OCI-LY1 (cell line): ENCODE results near the gene DNAJC15.

Source experiments
- H2AFZ ChIP-seq: fragments of 200-600 bp; sonication (generic), shearing (Covaris generic); 2 replicates; pipeline ENCODE4 v1.6.0; 2014; ENCODE audit warnings: antibody characterized with exemption, mild to moderate bottlenecking, low read length
- H3F3A ChIP-seq: fragments of 200-600 bp; sonication (generic), shearing (Covaris generic); 2 replicates; pipeline ENCODE4 v1.6.0; 2014; ENCODE audit warnings: mild to moderate bottlenecking, antibody characterized with exemption, low read length, moderate library complexity; ENCODE audit not compliant: insufficient read depth
- H3K27ac ChIP-seq: fragments of 200-600 bp; sonication (generic); 2 replicates; pipeline ENCODE4 v1.5.1; 2014; ENCODE audit warnings: low read length, mixed run types, mild to moderate bottlenecking, low read depth; ENCODE audit not compliant: poor library complexity, severe bottlenecking
- H3K27me3 ChIP-seq: fragments of 200-600 bp; sonication (generic); 2 replicates; pipeline ENCODE4 v1.6.0; 2014; ENCODE audit warnings: antibody characterized with exemption, mild to moderate bottlenecking, low read length, moderate library complexity; ENCODE audit not compliant: insufficient read depth
- H3K36me3 ChIP-seq: fragments of 200-600 bp; sonication (generic); 2 replicates; pipeline ENCODE4 v1.6.1; 2014; ENCODE audit warnings: mild to moderate bottlenecking, antibody characterized with exemption, low read length, moderate library complexity, mixed read lengths; ENCODE audit not compliant: insufficient read depth
- H3K4me1 ChIP-seq: fragments of 200-600 bp; sonication (generic); 2 replicates; pipeline ENCODE4 v1.5.1; 2014; ENCODE audit warnings: mild to moderate bottlenecking, low read length, moderate library complexity; ENCODE audit not compliant: insufficient read depth, severe bottlenecking
- H3K4me2 ChIP-seq: fragments of 200-600 bp; sonication (generic), shearing (Covaris generic); 2 replicates; pipeline ENCODE4 v1.6.1; 2014; ENCODE audit warnings: low read length
- H3K4me3 ChIP-seq: fragments of 200-600 bp; sonication (generic); 2 replicates; pipeline ENCODE4 v1.5.1; 2014; ENCODE audit warnings: low read length, low read depth, mild to moderate bottlenecking, mixed read lengths; ENCODE audit not compliant: poor library complexity, severe bottlenecking
- H3K79me2 ChIP-seq: fragments of 200-600 bp; shearing (Covaris generic); 2 replicates; pipeline ENCODE4 v1.6.1; 2016; ENCODE audit warnings: mixed run types, low read length, mixed read lengths; ENCODE audit not compliant: insufficient read depth
- H3K9ac ChIP-seq: fragments of 200-600 bp; sonication (generic), shearing (Covaris generic); 2 replicates; pipeline ENCODE4 v1.6.1; 2014; ENCODE audit warnings: mild to moderate bottlenecking, low read length, mixed read lengths
- H3K9me2 ChIP-seq: fragments of 200-600 bp; sonication (generic), shearing (Covaris generic); 2 replicates; pipeline ENCODE4 v1.6.1; 2014; ENCODE audit warnings: low read depth, mild to moderate bottlenecking, low read length, mixed read lengths
- H3K9me3 ChIP-seq: fragments of 200-600 bp; shearing (Covaris generic); 2 replicates; pipeline ENCODE4 v1.6.1; 2014; ENCODE audit warnings: low read length, mixed read lengths
- H4K20me1 ChIP-seq: fragments of 200-600 bp; sonication (generic), shearing (Covaris generic); 2 replicates; pipeline ENCODE4 v1.6.0; 2016; ENCODE audit warnings: mild to moderate bottlenecking, low read length; ENCODE audit not compliant: insufficient read depth
- CTCF ChIP-seq: fragments of 200-600 bp; sonication (generic), shearing (Covaris generic); IDR thresholded peaks from 2 replicates; pipeline ENCODE4 v1.5.1; 2017; ENCODE audit warnings: mild to moderate bottlenecking, antibody characterized with exemption, low read length, moderate library complexity, mixed read lengths
- EZH2 ChIP-seq: fragments of 200-600 bp; sonication (generic), shearing (Covaris generic); IDR thresholded peaks from 2 replicates; pipeline ENCODE4 v1.8.0; 2017; ENCODE audit warnings: borderline replicate concordance, mixed run types, mild to moderate bottlenecking, antibody characterized with exemption, low read length, moderate library complexity, mixed read lengths

DNAJC15 gene

GRCh38 chr13:43135516-43135915, 112.1 kb downstream of the DNAJC15 start:
- no peaks in the 10 kb centered on the region for H3K27me3 ChIP-seq
- peaks cover 4% of the 10 kb centered on the region; the same call in 1 of the 2 replicates for H3F3A ChIP-seq
- peaks cover 62% of the 10 kb centered on the region for H3K4me1 ChIP-seq
- H3K4me3 ChIP-seq: no peak overlapping the region
- no peak overlapping the region for H2AFZ ChIP-seq
- TF ChIP-seq EZH2: no peak
- no peaks in the 10 kb centered on the region for H3K36me3 ChIP-seq
- no peak overlapping the region for H3K4me2 ChIP-seq
- H3K9ac ChIP-seq: no peak overlapping the region; the same call in 1 of the 2 replicates
- H3K79me2 ChIP-seq: no peaks in the 10 kb centered on the region
- H3K9me2 ChIP-seq: no peaks in the 10 kb centered on the region
- peak overlapping the region; percentile 99 for H3K27ac ChIP-seq
- H4K20me1 ChIP-seq: no peaks in the 10 kb centered on the region
- H3K9me3 ChIP-seq: no peaks in the 10 kb centered on the region

DNA sequence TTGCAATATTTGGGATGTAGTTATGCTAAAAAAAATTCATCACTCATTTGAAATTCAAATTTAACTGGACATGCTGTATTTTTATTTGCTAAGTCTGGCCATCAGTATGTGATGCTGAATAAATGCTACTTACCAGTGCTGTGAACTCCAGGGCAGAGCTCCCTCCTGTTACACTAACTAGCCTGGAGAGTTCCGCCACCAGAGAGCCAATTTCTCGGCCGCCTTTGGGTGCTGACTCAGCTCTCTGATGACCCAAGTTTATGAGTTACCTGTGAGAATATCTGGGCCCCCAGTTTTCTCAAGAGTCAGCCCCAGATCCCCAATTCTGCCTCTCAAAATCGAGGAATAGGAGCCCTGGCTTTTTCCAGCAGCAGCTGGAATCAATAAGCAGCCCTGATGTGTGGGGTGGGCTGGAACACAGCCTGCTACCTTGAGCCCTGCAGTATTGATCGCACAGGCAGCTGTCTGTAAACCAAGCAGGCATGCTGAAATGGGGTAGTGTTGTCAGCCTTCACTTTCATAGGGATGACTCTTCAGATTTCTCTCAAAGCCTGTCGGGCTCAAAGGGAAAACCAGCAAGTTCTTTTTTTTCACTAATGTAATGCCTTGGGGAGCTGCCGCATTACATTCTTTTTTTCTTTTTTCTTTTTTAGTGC, 113.7 kb downstream of the DNAJC15 start:
- Histone ChIP-seq H3K27ac (peak overlapping the region; percentile 15), H3K4me1 (peaks cover 47% of the 10 kb centered on the region), H3K27me3 (no peaks in the 10 kb centered on the region), H4K20me1 (no peaks in the 10 kb centered on the region), H3K9me2 (no peaks in the 10 kb centered on the region), H2AFZ (no peak overlapping the region), H3F3A (peaks cover 4% of the 10 kb centered on the region; the same call in 1 of the 2 replicates), H3K4me3 (no peak overlapping the region), H3K36me3 (no peaks in the 10 kb centered on the region), H3K79me2 (no peaks in the 10 kb centered on the region), H3K9ac (no peak overlapping the region), H3K9me3 (no peaks in the 10 kb centered on the region), H3K4me2 (no peak overlapping the region; the same call in 1 of the 2 replicates)
- TF ChIP-seq EZH2: no peak
- TF ChIP-seq CTCF: no peak

- H4K20me1 ChIP-seq: no peaks in the 10 kb centered on the region
- H3K4me2 ChIP-seq: no peak overlapping the region
- no peak overlapping the region for H3K4me3 ChIP-seq
- no peak overlapping the region for H3K27ac ChIP-seq
- no peaks in the 10 kb centered on the region for H3K27me3 ChIP-seq
- no peaks in the 10 kb centered on the region for H3K9me2 ChIP-seq
- TF ChIP-seq CTCF: no peak
- no peak for TF ChIP-seq EZH2
- no peaks in the 10 kb centered on the region for H3K79me2 ChIP-seq
- no peak overlapping the region for H2AFZ ChIP-seq
- no peaks in the 10 kb centered on the region for H3F3A ChIP-seq
- peaks cover 25% of the 10 kb centered on the region for H3K4me1 ChIP-seq
- no peak overlapping the region for H3K9ac ChIP-seq
- H3K9me3 ChIP-seq: no peaks in the 10 kb centered on the region
- no peaks in the 10 kb centered on the region for H3K36me3 ChIP-seq
These were observed 115.8 kb downstream of the DNAJC15 start for GRCh38 chr13:43139211-43139610.

- no peaks in the 10 kb centered on the region for H3K36me3 ChIP-seq
- H3K9me2 ChIP-seq: no peaks in the 10 kb centered on the region
- no peaks in the 10 kb centered on the region for H4K20me1 ChIP-seq
- H3K9me3 ChIP-seq: no peaks in the 10 kb centered on the region
- peaks cover 18% of the 10 kb centered on the region for H3K4me1 ChIP-seq
- H3K27me3 ChIP-seq: no peaks in the 10 kb centered on the region
- H3K9ac ChIP-seq: no peak overlapping the region
- H3K79me2 ChIP-seq: no peaks in the 10 kb centered on the region
- H3K27ac ChIP-seq: no peak overlapping the region
- no peak overlapping the region for H2AFZ ChIP-seq
- H3K4me3 ChIP-seq: no peak overlapping the region
- no peak overlapping the region for H3K4me2 ChIP-seq
- no peaks in the 10 kb centered on the region for H3F3A ChIP-seq
- no peak for TF ChIP-seq EZH2
- no peak for TF ChIP-seq CTCF
These were observed 116.5 kb downstream of the DNAJC15 start for GRCh38 chr13:43139921-43140320.
